Brain microvascular endothelial cell (primary cell): ENCODE results near the gene PTPRR.

ENCODE experiments used
- DNase-seq: peaks from one replicate; pipeline ENCODE4 v3.0.0-alpha.2; 2020
- H3K27ac ChIP-seq: fragments of 250-450 bp; sonication (Bioruptor Pico); 2 replicates; pipeline ENCODE4 v1.5.1; 2020; ENCODE audit warnings: mild to moderate bottlenecking, moderate library complexity
- H3K27me3 ChIP-seq: fragments of 250-450 bp; sonication (Bioruptor Pico); replicated peaks from 2 replicates; pipeline ENCODE4 v1.5.1; 2020; ENCODE audit warnings: mild to moderate bottlenecking
- H3K36me3 ChIP-seq: fragments of 250-450 bp; sonication (Bioruptor Pico); replicated peaks from 2 replicates; pipeline ENCODE4 v1.5.1; 2020; ENCODE audit warnings: mild to moderate bottlenecking
- H3K4me3 ChIP-seq: 2 replicates; pipeline ENCODE4 v1.5.1; 2011; ENCODE audit warnings: low read depth, mild to moderate bottlenecking, control low read depth, low read length, moderate library complexity
- in situ Hi-C: cut with HindIII; loops from 2 replicates; pipeline ENCODE4 v1.10.0; 2017; ENCODE audit warnings: low sequenced_read_pairs, low pct_ligation_motif_present
- TF ChIP-seq, protein P1 (sequence below): IDR thresholded peaks from 2 replicates; pipeline ENCODE4 v1.5.1; 2011; ENCODE audit warnings: low read depth, mild to moderate bottlenecking, moderate library complexity, low read length, control low read depth, inconsistent platforms; ENCODE audit errors: missing control alignments

PTPRR gene

DNA sequence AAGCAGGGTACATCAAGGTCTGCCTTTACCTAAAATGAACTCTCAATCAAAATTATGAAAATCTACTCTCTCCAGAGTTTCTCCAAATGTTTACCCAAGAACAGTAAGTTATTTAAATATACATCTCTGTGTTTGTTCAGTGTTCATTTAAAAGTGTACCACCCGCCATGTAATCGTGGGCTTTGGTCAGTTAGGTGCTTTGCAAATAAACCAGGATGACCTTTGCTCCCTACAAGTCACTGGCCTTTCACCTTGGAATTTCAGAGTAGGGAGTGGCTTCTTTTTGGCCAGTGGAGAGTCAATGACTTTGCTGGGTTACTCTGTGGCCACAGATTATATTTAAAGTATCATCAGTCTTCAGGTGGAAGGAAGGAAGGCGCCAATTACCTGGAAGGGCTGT is 208.7 kb downstream of the PTPRR start:
- Histone ChIP-seq H3K36me3 (no peaks in the 10 kb centered on the region), H3K27ac (no peak overlapping the region), H3K4me3 (no peak overlapping the region), H3K27me3 (no peaks in the 10 kb centered on the region)
- DNase-seq, result no peak
- TF ChIP-seq, protein P1, sequence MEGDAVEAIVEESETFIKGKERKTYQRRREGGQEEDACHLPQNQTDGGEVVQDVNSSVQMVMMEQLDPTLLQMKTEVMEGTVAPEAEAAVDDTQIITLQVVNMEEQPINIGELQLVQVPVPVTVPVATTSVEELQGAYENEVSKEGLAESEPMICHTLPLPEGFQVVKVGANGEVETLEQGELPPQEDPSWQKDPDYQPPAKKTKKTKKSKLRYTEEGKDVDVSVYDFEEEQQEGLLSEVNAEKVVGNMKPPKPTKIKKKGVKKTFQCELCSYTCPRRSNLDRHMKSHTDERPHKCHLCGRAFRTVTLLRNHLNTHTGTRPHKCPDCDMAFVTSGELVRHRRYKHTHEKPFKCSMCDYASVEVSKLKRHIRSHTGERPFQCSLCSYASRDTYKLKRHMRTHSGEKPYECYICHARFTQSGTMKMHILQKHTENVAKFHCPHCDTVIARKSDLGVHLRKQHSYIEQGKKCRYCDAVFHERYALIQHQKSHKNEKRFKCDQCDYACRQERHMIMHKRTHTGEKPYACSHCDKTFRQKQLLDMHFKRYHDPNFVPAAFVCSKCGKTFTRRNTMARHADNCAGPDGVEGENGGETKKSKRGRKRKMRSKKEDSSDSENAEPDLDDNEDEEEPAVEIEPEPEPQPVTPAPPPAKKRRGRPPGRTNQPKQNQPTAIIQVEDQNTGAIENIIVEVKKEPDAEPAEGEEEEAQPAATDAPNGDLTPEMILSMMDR, result no peak
- in situ Hi-C loops, result no loop called here

DNA sequence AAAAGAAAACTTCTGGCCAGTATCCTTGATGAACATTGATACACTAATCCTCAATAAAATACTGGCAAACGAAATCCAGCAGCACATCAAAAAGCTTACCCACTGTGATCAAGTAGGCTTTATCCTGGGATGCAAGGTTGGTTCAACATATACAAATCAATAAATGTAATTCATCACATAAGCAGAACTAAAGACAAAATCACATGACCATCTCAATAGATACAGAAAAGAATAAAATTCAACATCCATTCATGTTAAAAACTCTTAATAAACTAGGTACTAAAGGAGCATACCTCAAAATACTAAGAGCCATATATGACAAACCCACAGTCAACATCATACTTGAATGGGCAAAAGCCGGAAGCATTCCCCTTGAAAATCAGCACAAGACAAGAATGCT is 211.5 kb downstream of the PTPRR start:
- DNase-seq, result no peak
- Histone ChIP-seq H3K27ac (no peak overlapping the region), H3K27me3 (no peaks in the 10 kb centered on the region), H3K36me3 (no peaks in the 10 kb centered on the region), H3K4me3 (no peak overlapping the region)
- TF ChIP-seq, protein P1, result no peak
- in situ Hi-C loops, result no loop called here

DNA sequence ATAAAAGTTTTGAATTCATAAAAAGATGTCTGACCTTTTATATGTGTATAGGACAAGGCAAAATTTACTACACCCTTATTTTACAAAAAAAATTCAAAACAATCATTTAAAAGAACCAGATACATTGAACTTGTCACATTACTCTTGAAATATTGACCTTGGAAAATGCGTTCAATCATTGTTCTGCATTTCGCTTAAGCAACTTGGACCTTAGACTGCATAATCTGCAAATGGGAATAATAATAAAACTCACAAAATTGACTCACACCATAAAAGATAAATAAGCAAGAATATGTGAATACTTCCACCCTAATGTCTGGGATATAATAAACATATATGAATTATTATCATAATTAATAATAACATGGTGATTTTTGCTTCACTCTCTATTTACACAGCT is 213.9 kb downstream of the PTPRR start:
- Histone ChIP-seq H3K27ac (no peak overlapping the region), H3K4me3 (no peak overlapping the region), H3K36me3 (no peaks in the 10 kb centered on the region), H3K27me3 (no peaks in the 10 kb centered on the region)
- TF ChIP-seq, protein P1, result no peak
- DNase-seq, result no peak
- in situ Hi-C loops, result no loop called here

- Histone ChIP-seq H3K36me3 (no peaks in the 10 kb centered on the region), H3K27me3 (no peaks in the 10 kb centered on the region), H3K27ac (no peak overlapping the region), H3K4me3 (no peak overlapping the region)
- TF ChIP-seq, protein P1, result no peak
- DNase-seq, result no peak
- in situ Hi-C loops, result no loop called here
These were observed 222.2 kb downstream of the PTPRR start for GRCh38 chr12:70698345-70698744.

DNA sequence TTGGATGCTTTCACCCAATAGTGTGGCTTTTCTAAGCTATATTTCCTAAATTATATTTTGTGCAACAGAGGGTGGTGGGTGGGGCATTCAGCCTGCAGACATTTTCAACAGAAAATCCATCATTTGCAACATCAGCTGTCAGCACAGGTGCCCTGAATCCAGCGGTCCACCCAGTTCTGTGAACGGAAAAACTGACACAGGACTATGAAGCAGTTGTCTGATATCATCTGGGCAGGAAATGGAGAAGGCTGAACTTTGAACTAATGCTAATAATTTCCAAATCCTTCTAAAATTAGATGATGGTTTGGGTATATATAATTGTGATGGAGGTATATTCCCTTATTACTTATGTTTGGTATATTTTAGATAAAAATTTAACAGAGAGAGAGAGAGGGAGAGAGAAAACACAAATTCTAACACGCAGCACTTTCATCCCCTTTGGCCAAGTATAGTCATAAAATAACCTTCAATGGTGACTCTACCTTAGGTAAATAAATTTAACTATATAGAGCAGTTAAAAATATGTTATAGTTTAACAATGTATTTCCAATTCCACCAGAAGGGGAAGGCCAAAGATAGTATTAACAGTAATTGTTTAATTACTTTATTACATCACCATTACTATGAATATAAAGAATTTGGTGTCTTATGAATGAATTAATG is 225.0 kb downstream of the PTPRR start:
- no peak for DNase-seq
- in situ Hi-C loops, result no loop called here
- TF ChIP-seq, protein P1, result no peak

More for the DNA sequence above, 225.0 kb downstream of the PTPRR start:
- Histone ChIP-seq H3K36me3 (no peaks in the 10 kb centered on the region), H3K27me3 (no peaks in the 10 kb centered on the region), H3K27ac (no peak overlapping the region), H3K4me3 (no peak overlapping the region)
